HG02938 (cell line): ENCODE data around the gene MON1B.

ENCODE experiments used
- ATAC-seq: cut with Tn5 transposase; IDR thresholded peaks from one replicate; pipeline ENCODE4 v1.9.1; 2021; ENCODE audit warnings: mild to moderate bottlenecking, moderate library complexity; ENCODE audit not compliant: unreplicated experiment

MON1B gene

GRCh38 chr16:77195411-77195810 is 4.4 kb downstream of the MON1B start:
- no peak for ATAC-seq

GRCh38 chr16:77197747-77198146 is 6.8 kb downstream of the MON1B start:
- no peak for ATAC-seq

- ATAC-seq: no peak
These were observed 8.2 kb downstream of the MON1B start, which contains the start of gene SYCE1L for GRCh38 chr16:77199211-77199610. Gene SYCE1L, plus strand, starts transcription at chr16:77199408. Its CDS starts 44 bp downstream, at chr16:77199452.

DNA sequence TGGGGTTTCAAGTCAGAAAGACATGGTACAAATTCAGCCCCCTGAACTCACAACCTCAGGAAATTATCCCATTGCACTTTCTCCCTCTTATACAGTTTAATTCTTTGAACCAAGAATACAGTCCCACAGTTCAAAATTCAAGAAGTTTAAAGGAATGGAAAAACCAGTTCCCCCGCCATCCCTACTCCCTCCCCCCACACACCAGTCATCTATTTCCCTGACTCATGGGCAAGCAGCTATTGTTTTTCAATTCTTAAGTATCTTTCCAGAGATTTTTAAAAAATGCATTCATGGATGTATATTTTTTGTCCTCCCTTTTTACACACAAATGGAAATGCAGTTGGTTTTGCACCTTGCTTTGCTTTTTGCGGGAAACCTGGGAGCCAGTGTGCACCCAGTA is 15.5 kb downstream of the MON1B start:
- ATAC-seq: no peak

- ATAC-seq: no peak
These were observed 16.0 kb downstream of the MON1B start for GRCh38 chr16:77207030-77207429.

GRCh38 chr16:77208382-77208781 is 17.4 kb downstream of the MON1B start:
- no peak for ATAC-seq

DNA sequence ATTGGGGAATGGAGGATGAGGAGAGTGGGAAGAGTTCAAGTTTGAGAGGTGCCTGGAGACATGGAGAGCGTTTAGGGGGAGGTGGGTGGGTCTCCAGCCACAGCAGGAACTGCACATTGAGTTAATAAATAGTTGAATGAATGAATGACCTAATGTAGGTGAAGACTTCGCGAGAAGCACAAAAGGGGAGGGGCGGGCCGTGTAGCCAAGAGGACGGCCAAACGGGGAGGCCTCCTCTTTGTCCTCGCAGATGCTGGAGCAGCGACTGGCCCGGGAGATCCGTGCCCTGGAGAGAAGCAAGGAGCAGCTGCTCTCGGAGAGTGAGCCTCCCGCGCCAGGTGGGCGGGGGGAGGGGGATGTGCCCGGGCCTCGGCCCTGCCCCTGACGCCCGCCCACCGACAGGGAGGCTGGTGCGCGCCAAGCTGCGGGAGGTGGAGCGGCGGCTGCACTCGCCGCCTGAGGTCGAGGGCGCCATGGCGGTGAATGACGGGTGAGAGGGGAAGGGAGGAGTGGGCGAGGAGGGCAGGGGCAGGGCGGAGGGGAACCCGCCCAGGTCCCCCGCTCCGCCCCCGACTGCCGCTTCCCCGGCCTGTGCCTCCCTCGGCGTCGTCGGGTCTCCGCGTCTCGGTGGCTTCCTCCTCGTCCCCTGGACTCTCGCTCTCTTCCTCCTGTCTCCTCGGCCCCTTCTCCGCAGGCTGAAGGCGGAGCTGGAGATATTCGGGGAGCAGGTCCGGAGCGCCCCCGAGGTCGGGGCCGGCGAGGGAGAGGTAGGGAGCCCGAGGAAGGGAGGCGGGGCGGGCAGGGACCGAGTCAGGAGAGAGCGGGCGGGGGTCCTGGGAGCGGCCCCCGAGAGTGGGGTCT is 21.1 kb downstream of the MON1B start:
- ATAC-seq: peak; percentile 62

DNA sequence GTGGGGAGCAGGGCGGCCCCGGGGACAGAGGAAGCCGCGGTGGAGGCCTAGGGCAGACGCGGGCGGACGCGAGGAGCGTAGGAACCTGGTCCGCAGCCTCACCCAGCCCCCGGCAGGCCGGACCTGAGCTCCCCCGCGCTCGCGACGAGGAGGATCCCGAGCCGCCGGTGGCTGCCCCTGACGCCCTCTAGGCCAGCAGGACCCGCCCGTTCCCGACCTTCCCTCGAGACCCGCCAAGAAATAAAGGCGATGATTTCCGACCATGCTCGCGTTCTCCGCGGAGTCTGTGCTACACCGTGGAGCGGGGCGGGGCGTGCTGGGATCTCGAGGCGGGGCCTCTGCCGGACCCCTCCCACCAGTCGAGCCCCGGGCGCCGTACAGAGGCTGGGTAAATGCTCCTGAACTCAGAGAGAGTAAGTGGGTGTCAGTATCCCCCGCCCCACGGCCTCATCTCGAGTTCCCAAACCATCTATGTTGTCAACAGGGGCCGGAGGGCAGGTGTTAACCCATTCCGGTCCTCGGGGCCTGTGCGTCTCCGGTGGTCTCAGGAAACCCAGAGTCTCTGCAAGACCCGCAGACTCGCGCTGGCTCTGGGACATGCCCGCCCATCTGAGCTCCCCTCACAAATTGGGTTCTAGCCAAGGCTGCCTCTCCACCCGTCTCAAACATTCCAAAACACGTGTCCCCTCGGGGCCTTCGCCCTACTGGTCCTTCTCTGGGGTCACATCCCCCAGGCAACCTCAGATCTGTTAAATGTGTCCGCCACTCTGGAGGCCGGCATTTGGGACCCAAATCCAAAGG is 22.0 kb downstream of the MON1B start:
- peak; percentile 62 for ATAC-seq

- ATAC-seq: no peak
These were observed 22.6 kb downstream of the MON1B start for GRCh38 chr16:77213542-77214106.

DNA sequence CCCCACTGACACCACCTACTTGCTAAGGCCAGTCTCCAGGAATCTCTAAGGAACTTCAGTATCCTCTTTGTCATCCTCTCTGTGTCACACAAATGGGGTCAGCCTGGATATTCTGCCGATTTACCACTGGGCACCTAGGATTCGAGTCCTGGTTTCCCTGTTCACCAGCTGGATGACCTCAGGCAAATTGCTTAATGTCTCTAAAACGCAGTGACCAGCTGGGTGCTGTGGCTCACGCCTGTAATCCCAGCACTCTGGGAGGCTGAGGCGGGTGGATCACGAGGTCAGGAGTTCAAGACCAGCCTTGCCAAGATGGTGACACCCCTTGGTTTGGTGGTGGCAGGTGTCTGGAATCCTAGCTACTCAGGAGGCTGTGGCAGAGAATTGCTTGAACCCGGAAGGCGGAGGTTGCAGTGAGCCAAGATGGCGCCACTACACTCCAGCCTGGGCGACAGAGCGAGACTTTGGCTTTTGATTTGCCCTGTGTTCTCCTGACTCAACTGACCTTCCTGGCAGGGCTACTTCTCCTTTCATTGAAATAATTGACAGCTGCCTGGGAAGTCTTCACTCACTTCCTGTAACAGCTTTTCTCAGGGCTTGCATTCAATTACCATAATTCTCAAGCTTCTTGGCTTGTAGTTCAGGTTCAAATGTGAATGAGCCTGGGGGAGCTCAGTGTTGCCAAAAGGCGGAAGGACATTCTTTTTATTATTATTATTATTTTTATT is 23.6 kb downstream of the MON1B start:
- ATAC-seq: no peak

GRCh38 chr16:77219437-77219836 is 28.4 kb downstream of the MON1B start:
- no peak for ATAC-seq

- ATAC-seq: peak; percentile 81
These were observed 29.4 kb downstream of the MON1B start for GRCh38 chr16:77220427-77220826.

DNA sequence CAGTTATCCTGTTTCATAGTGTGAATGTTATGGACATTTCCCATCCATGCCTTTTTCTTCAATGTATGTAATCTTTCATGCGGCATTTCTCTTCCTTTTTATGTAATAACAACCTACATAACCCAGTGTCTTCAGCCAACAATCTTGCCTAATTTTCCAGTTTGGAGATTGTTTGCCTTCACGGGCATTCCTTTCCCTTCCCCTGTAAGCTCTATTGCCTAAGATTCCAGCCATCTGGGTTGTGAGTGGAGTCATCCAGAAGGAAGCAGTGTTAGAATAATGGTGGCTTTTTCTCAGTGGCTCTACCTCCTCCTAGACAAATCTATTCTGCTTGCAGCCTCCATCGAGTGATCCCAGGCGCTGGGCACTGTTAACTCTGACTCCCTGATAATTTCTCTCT is 30.5 kb downstream of the MON1B start:
- ATAC-seq: no peak

DNA sequence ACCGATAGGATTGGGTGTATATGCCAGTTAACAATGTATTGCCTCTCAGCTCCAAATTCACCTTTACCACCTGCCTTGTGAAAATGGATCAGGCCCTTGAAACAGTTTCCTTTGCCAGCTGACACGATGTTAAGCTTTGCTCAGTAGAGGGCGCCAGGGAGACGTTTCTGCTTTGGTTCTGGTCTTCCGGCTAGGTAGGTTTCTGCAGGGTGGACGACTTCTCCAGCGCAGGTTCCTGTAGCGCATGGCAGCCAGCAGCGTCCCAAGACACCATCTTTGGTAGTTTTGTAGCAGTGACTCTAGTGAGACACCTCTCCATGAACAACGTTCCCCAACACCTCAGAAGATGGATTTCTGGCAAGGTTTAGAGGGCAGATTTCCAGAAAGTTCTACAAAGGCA is 32.2 kb downstream of the MON1B start:
- no peak for ATAC-seq

- ATAC-seq: no peak
These were observed 34.2 kb downstream of the MON1B start for GRCh38 chr16:77225182-77225581.

- ATAC-seq: peak; percentile 81
These were observed 36.8 kb downstream of the MON1B start for GRCh38 chr16:77227745-77228144.

- no peak for ATAC-seq
These were observed 40.1 kb downstream of the MON1B start for GRCh38 chr16:77231047-77231446.

DNA sequence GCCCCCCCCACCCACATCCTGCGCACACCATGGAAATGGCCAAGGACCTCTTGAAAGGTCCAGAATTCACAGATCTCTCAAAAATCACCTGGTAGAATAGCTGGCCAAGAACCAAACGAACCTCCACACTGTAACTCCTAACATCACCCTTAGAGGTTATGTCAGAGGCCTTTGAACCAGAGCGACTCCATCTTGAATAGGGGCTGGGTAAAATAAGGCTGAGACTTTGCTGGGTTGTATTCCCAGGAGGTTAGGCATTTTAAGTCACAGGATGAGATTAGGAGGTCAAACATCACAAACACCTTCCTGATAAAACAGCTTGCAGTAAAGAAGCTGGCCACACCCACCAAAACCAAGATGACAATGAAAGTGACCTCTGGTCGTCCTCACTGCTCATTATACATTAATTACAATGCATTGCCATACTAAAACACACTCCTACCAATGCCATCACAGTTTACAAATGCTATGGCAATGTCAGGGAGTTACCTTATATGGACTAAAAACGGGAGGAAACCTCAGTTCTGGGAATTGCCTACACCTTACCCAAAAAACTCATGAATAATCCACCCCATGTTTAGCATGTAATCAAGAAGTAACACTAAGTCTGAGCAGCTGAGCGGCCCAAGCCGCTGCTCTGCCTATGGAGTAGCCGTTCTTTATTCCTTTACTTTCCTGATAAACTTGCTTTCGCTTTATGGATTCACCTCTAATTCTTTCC is 43.0 kb downstream of the MON1B start:
- no peak for ATAC-seq

DNA sequence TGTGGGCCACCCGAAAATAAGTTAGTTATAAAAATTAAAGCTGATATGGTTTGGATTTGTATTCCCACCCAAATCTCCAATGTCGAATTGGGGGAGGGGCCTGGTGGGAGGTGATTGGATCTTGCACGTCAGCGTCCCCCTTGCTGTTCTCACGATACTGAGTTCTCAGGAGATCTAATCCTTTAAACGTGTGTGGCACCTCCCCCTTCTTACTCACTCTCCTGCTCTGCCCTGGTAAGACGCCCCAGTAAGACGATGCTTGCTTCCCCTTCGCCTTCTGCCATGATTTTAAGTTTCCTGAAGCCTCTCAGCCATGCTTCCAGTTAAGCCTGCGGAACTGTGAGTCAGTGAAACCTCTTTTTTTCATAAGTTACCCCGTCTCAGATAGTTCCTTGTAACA is 43.6 kb downstream of the MON1B start:
- no peak for ATAC-seq

GRCh38 chr16:77236063-77236511 is 45.1 kb downstream of the MON1B start:
- peak; percentile 93 for ATAC-seq
